Activated naive CD4-positive, alpha-beta T cell treated with anti-CD3 and anti-CD28 coated beads, Interleukin-2, amount 50 U/mL, for 24 hours (primary cell): Measurements from ENCODE around the gene ZFPL1.
"Not testable (repeated sequence)": the region's sequence is repeated elsewhere in the genome, so short reads cannot be mapped to it uniquely, and the experiment has no call there.

Experiments used
- H3K27ac Mint-ChIP-seq: one replicate; pipeline ENCODE4 v1.8.0; 2021; ENCODE audit warnings: mild to moderate bottlenecking, mixed read lengths
- H3K27me3 Mint-ChIP-seq: one replicate; pipeline ENCODE4 v1.8.0; 2021; ENCODE audit warnings: mixed read lengths
- H3K36me3 Mint-ChIP-seq: one replicate; pipeline ENCODE4 v1.8.0; 2021; ENCODE audit warnings: mixed read lengths
- H3K4me1 Mint-ChIP-seq: one replicate; pipeline ENCODE4 v1.8.0; 2021; ENCODE audit warnings: mixed read lengths
- H3K4me3 Mint-ChIP-seq: one replicate; pipeline ENCODE4 v1.8.0; 2021; ENCODE audit warnings: mild to moderate bottlenecking, mixed read lengths
- H3K9me3 Mint-ChIP-seq: one replicate; pipeline ENCODE4 v1.8.0; 2021; ENCODE audit warnings: mixed read lengths

ZFPL1 gene

GRCh38 chr11:65114538-65115171 lies 30.6 kb downstream of the ZFPL1 start:
- Mint-ChIP-seq H3K4me1 (peaks cover 58% of the 10 kb centered on the region), H3K9me3 (no peaks in the 10 kb centered on the region), H3K27me3 (no peaks in the 10 kb centered on the region), H3K27ac (peak overlapping the region; percentile 55), H3K36me3 (peaks cover 12% of the 10 kb centered on the region), H3K4me3 (peak overlapping the region; percentile 49)

GRCh38 chr11:65115361-65116082 lies 31.5 kb downstream of the ZFPL1 start:
- peaks cover 14% of the 10 kb centered on the region for H3K36me3 Mint-ChIP-seq
- peak overlapping the region; percentile 91 for H3K4me3 Mint-ChIP-seq
- H3K27ac Mint-ChIP-seq, result peak overlapping the region; percentile 96
- H3K27me3 Mint-ChIP-seq, result no peaks in the 10 kb centered on the region
- H3K9me3 Mint-ChIP-seq, result no peaks in the 10 kb centered on the region
- H3K4me1 Mint-ChIP-seq, result peaks cover 61% of the 10 kb centered on the region

- Mint-ChIP-seq H3K36me3 (peaks cover 20% of the 10 kb centered on the region), H3K27ac (peak overlapping the region; percentile 96), H3K4me3 (peak overlapping the region; percentile 91), H3K9me3 (no peaks in the 10 kb centered on the region), H3K27me3 (no peaks in the 10 kb centered on the region), H3K4me1 (peaks cover 57% of the 10 kb centered on the region)
These were observed 32.6 kb downstream of the ZFPL1 start for GRCh38 chr11:65116370-65117205.

GRCh38 chr11:65117206-65118096 lies 33.4 kb downstream of the ZFPL1 start, which contains the start of gene ZNHIT2:
TSS of gene ZNHIT2 (minus strand) at chr11:65117701. CDS start at chr11:65117653, 48 bp downstream.
- H3K36me3 Mint-ChIP-seq, result peaks cover 27% of the 10 kb centered on the region
- H3K9me3 Mint-ChIP-seq, result no peaks in the 10 kb centered on the region

GRCh38 chr11:65118097-65118837 lies 34.2 kb downstream of the ZFPL1 start:
- H3K4me3 Mint-ChIP-seq, result peak overlapping the region; percentile 91
- peaks cover 63% of the 10 kb centered on the region for H3K4me1 Mint-ChIP-seq
- no peaks in the 10 kb centered on the region for H3K27me3 Mint-ChIP-seq
- H3K36me3 Mint-ChIP-seq, result peaks cover 28% of the 10 kb centered on the region
- no peaks in the 10 kb centered on the region for H3K9me3 Mint-ChIP-seq
- peak overlapping the region; percentile 90 for H3K27ac Mint-ChIP-seq

More at GRCh38 chr11:65117206-65118096, 33.4 kb downstream of the ZFPL1 start, which contains the start of gene ZNHIT2:
- peak within 1 kb of the TSS; percentile 96 for H3K27ac Mint-ChIP-seq
- H3K27me3 Mint-ChIP-seq, result no peaks in the 10 kb centered on the region
- peak within 1 kb of the TSS; percentile 91 for H3K4me3 Mint-ChIP-seq
- peaks cover 60% of the 10 kb centered on the region for H3K4me1 Mint-ChIP-seq

- H3K36me3 Mint-ChIP-seq, result peaks cover 27% of the 10 kb centered on the region
- peak overlapping the region; percentile 89 for H3K27ac Mint-ChIP-seq
- H3K27me3 Mint-ChIP-seq, H3K9me3 Mint-ChIP-seq: not testable (repeated sequence)
- peak overlapping the region; percentile 100 for H3K4me3 Mint-ChIP-seq
- H3K4me1 Mint-ChIP-seq, result peaks cover 58% of the 10 kb centered on the region
These were observed 35.1 kb downstream of the ZFPL1 start for GRCh38 chr11:65118891-65119669.

- H3K4me3 Mint-ChIP-seq, result peak overlapping the region; percentile 100
- peaks cover 59% of the 10 kb centered on the region for H3K4me1 Mint-ChIP-seq
These were observed 35.6 kb downstream of the ZFPL1 start for GRCh38 chr11:65119670-65119995.

GRCh38 chr11:65120831-65121230 lies 36.8 kb downstream of the ZFPL1 start:
- H3K27ac Mint-ChIP-seq, result peak overlapping the region; percentile 99
- H3K4me1 Mint-ChIP-seq, result peaks cover 53% of the 10 kb centered on the region
- peak overlapping the region; percentile 100 for H3K4me3 Mint-ChIP-seq
- H3K9me3 Mint-ChIP-seq, result no peaks in the 10 kb centered on the region
- H3K27me3 Mint-ChIP-seq, result no peaks in the 10 kb centered on the region
- H3K36me3 Mint-ChIP-seq, result peaks cover 27% of the 10 kb centered on the region

More at GRCh38 chr11:65119670-65119995, 35.6 kb downstream of the ZFPL1 start:
- H3K36me3 Mint-ChIP-seq, result peaks cover 27% of the 10 kb centered on the region
- no peaks in the 10 kb centered on the region for H3K9me3 Mint-ChIP-seq
- no peaks in the 10 kb centered on the region for H3K27me3 Mint-ChIP-seq
- H3K27ac Mint-ChIP-seq, result peak overlapping the region; percentile 62

- Mint-ChIP-seq H3K36me3 (peaks cover 27% of the 10 kb centered on the region), H3K27me3 (no peaks in the 10 kb centered on the region), H3K9me3 (no peaks in the 10 kb centered on the region), H3K27ac (peak overlapping the region; percentile 99), H3K4me1 (peaks cover 51% of the 10 kb centered on the region), H3K4me3 (peak overlapping the region; percentile 100)
These were observed 37.4 kb downstream of the ZFPL1 start for GRCh38 chr11:65121447-65121864.

GRCh38 chr11:65121865-65122696 lies 38.1 kb downstream of the ZFPL1 start, which contains the start of the genes FAU and MRPL49:
TSS of gene FAU (minus strand) at chr11:65122134. CDS start at chr11:65121813, 321 bp downstream.
TSS of gene MRPL49 (plus strand) at chr11:65122321. CDS start at chr11:65122347, 26 bp downstream.
- H3K4me1 Mint-ChIP-seq, result peaks cover 51% of the 10 kb centered on the region
- peaks cover 28% of the 10 kb centered on the region for H3K36me3 Mint-ChIP-seq
- peak within 1 kb of the TSS; percentile 99 for H3K27ac Mint-ChIP-seq
- no peaks in the 10 kb centered on the region for H3K9me3 Mint-ChIP-seq
- no peaks in the 10 kb centered on the region for H3K27me3 Mint-ChIP-seq
- H3K4me3 Mint-ChIP-seq, result peak within 1 kb of the TSS; percentile 100

GRCh38 chr11:65124480-65125196 lies 40.6 kb downstream of the ZFPL1 start:
- H3K4me1 Mint-ChIP-seq, result peaks cover 37% of the 10 kb centered on the region
- H3K27ac Mint-ChIP-seq, result no peak overlapping the region
- H3K27me3 Mint-ChIP-seq, result no peaks in the 10 kb centered on the region
- peak overlapping the region; percentile 63 for H3K4me3 Mint-ChIP-seq
- peaks cover 20% of the 10 kb centered on the region for H3K36me3 Mint-ChIP-seq
- no peaks in the 10 kb centered on the region for H3K9me3 Mint-ChIP-seq
